Stomach (tissue), 4 donors: ENCODE measurements around the gene MZF1.

Experiments used
- POLR2A ChIP-seq, 4 donors: fragments of 450-650 bp; IDR thresholded peaks; one replicate each; pipeline ENCODE4 v1.6.1; 2016; ENCODE audit warnings: antibody characterized with exemption in 4 of 4, control low read depth in 2 of 4, mild to moderate bottlenecking in 1 of 4, moderate library complexity in 1 of 4
- POLR2AphosphoS5 ChIP-seq, 3 donors: sonication (generic); formaldehyde crosslinking; IDR thresholded peaks; one replicate each; pipeline ENCODE4 v1.6.1; 2016; ENCODE audit warnings: antibody characterized with exemption in 3 of 3
- TF ChIP-seq, protein P1 (sequence below), 7 experiments: fragments of 450-650 bp in 4 of 7; fragments of 200-600 bp in 3 of 7; sonication (generic) in 3 of 7; IDR thresholded peaks; one replicate each; pipeline ENCODE4 v1.5.1; 2016 to 2019; ENCODE audit warnings: antibody characterized with exemption in 7 of 7, control low read depth in 2 of 7, mild to moderate bottlenecking in 1 of 7

DNA sequence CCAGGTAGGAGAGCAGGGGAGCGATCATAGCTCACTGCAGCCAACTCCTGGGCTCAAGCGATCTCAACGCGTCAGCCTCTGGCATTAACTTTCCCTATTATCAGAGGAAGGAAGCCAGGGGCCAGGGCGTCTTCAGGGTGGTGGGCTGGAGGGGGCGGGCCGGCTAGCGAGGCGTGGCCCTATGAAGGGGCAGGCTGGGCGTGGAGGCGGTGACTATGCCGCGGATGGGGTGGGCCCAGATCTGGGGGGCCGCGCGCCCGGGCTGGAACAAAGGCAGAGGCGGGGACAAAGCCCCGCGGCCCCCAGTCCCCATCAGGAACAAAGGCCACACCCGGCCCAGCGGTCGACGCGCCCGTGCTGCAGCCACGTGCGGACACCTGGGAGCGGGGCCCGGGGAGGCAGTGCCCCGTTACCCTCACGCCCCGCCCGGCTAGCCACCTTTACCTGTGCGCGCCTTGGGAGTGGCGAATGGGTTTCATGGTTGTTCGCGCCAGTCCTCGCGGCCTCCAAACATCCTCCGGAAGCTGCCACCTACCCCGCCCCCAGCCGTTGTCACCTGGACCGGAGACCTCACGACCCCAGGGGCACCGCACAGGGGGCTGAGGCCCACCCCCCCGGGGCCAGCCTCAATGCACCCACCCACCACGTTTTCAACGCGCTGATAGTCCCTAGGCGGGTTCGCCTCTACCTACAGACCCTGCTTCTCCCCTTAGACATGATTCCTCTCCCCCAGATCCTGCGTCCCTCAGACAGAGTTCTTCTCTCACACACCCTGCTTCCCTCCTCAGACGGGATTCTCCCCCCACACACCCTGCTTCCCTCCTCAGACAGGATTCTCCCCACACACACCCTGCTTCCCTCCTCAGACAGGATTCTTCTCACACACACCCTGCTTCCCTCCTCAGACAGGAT lies 34.6 kb downstream of the MZF1 start:
- TF ChIP-seq, protein P1, sequence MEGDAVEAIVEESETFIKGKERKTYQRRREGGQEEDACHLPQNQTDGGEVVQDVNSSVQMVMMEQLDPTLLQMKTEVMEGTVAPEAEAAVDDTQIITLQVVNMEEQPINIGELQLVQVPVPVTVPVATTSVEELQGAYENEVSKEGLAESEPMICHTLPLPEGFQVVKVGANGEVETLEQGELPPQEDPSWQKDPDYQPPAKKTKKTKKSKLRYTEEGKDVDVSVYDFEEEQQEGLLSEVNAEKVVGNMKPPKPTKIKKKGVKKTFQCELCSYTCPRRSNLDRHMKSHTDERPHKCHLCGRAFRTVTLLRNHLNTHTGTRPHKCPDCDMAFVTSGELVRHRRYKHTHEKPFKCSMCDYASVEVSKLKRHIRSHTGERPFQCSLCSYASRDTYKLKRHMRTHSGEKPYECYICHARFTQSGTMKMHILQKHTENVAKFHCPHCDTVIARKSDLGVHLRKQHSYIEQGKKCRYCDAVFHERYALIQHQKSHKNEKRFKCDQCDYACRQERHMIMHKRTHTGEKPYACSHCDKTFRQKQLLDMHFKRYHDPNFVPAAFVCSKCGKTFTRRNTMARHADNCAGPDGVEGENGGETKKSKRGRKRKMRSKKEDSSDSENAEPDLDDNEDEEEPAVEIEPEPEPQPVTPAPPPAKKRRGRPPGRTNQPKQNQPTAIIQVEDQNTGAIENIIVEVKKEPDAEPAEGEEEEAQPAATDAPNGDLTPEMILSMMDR (IDR thresholded peaks at IDR 0.05), result no peak
- no peak for TF ChIP-seq POLR2A (IDR thresholded peaks at IDR 0.05)
- TF ChIP-seq POLR2AphosphoS5 (IDR thresholded peaks at IDR 0.05), result no peak
